ENCODE results near the gene ACAD10.

ACAD10 gene

DNA sequence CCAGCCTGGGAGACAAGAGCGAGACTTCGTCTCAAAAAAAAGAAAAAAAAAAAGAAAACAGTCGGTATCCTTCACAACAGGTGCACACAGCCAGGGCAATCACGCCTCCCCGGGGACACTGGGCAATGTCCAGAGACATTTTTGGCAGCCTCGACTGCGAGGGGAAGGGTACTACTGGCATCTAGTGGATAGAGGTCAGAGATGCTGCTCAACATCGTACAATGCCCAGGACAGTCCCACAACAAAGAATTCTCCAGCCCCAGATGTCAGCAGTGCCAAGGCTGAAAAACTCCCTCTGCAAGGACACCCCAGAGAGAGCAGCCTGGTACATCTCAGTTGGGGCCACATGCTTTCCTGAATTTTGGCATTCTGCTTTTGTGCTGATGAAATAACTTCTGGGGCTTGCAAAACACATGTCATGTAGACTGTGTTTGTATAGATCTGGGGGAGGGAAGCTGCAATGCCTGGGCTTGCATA lies 102.4 kb downstream of the ACAD10 start:
- TF ChIP-seq, protein P1, sequence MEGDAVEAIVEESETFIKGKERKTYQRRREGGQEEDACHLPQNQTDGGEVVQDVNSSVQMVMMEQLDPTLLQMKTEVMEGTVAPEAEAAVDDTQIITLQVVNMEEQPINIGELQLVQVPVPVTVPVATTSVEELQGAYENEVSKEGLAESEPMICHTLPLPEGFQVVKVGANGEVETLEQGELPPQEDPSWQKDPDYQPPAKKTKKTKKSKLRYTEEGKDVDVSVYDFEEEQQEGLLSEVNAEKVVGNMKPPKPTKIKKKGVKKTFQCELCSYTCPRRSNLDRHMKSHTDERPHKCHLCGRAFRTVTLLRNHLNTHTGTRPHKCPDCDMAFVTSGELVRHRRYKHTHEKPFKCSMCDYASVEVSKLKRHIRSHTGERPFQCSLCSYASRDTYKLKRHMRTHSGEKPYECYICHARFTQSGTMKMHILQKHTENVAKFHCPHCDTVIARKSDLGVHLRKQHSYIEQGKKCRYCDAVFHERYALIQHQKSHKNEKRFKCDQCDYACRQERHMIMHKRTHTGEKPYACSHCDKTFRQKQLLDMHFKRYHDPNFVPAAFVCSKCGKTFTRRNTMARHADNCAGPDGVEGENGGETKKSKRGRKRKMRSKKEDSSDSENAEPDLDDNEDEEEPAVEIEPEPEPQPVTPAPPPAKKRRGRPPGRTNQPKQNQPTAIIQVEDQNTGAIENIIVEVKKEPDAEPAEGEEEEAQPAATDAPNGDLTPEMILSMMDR (IDR thresholded peaks at IDR 0.05; ENCODE audit: insufficient read depth, missing control alignments), result peak; percentile 23
- FAIRE-seq (no peak), DNase-seq (ENCODE audit: insufficient read length, low spot score) (no peak)

GRCh38 chr12:111789779-111790178 lies 103.9 kb downstream of the ACAD10 start:
- TF ChIP-seq, protein P1 (IDR thresholded peaks at IDR 0.05; ENCODE audit: insufficient read depth, missing control alignments), result no peak
- FAIRE-seq (no peak), DNase-seq (ENCODE audit: insufficient read length, low spot score) (no peak)

DNA sequence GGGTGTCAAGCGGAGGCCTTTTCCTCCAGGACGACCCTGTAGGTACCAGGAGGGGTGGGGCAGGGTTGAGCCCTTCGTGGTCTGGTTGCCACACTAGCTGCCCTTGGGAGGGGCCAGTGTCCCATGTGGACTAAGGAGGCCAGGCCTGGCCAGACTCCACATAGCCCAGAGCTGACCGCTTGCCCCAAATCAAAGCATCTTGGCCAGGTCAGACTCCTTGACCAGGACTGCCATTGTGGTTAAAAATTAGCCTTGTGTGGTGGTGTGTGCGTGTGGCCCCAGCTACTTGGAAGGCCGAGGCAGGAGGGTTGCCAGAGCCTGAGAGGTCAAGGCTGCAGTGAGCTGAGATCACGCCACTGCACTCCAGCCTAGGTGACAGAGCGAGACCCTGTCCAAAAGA lies 105.7 kb downstream of the ACAD10 start:
- TF ChIP-seq, protein P1 (IDR thresholded peaks at IDR 0.05; ENCODE audit: insufficient read depth, missing control alignments), result no peak
- FAIRE-seq (no peak), DNase-seq (ENCODE audit: insufficient read length, low spot score) (no peak)

DNA sequence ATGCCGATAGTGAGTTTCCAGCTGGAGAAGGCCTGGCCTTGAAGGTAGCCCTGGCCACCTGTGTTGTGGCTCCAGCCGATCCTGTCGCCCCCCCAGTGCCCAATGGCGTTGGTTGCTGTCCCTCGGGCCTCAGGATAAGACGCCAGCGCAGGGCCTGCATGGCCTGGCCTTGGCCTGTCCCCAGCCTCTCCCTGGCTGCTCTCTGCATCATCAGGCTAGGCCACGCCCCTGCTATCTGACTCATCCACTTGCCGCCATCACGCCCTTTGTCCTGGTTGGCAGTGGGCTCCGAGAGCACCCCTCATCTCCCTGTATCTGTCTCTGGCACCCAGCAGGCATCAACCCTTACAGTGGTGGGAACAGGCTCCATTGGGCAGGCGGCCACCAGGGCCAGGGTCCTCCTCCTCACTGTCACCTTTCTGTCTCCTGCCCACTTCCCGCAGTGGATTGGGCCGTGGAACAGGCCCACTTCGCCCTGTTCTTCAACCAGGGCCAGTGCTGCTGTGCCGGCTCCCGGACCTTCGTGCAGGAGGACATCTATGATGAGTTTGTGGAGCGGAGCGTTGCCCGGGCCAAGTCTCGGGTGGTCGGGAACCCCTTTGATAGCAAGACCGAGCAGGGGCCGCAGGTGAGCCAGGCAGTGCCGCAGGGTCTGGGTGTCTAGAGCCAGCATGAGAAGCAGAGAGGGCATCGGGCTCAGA lies 106.5 kb downstream of the ACAD10 start:
- no peak for FAIRE-seq

GRCh38 chr12:111792856-111793235 lies 107.0 kb downstream of the ACAD10 start:
- FAIRE-seq (no peak), DNase-seq (ENCODE audit: insufficient read length, low spot score) (no peak)
- TF ChIP-seq, protein P1 (IDR thresholded peaks at IDR 0.05; ENCODE audit: insufficient read depth, missing control alignments), result no peak

More for the DNA sequence above, 106.5 kb downstream of the ACAD10 start:
- TF ChIP-seq, protein P1 (IDR thresholded peaks at IDR 0.05; ENCODE audit: insufficient read depth, missing control alignments), result no peak
- no peak for DNase-seq (ENCODE audit: insufficient read length, low spot score)

- FAIRE-seq, result no peak
- TF ChIP-seq, protein P1 (IDR thresholded peaks at IDR 0.05; ENCODE audit: insufficient read depth, missing control alignments), result no peak
- DNase-seq (ENCODE audit: insufficient read length, low spot score), result no peak
Measured at GRCh38 chr12:111798182-111798581, 112.3 kb downstream of the ACAD10 start.

DNA sequence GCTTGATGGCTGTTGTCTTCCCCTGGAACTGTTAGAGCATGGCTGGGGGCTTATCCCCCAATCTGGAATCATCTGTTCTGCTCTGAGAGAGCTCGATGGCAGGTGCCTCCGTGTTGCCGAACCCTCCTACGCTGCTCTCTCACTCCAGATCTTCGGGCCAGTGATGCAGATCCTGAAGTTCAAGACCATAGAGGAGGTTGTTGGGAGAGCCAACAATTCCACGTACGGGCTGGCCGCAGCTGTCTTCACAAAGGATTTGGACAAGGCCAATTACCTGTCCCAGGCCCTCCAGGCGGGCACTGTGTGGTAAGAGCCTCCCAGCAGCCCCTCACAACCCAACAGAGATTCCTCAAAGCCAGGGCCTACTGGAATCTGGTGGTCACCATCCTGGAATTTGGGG lies 113.9 kb downstream of the ACAD10 start:
- DNase-seq (ENCODE audit: insufficient read length, low spot score) (no peak), FAIRE-seq (no peak)
- TF ChIP-seq, protein P1 (IDR thresholded peaks at IDR 0.05; ENCODE audit: insufficient read depth, missing control alignments), result no peak
